DMS53 (cell line): Measurements from ENCODE around the gene TOLLIP.
A peak's percentile ranks its signal among the peaks of the same experiment; 100 is the strongest.

Source experiments
- DNase-seq: peaks from one replicate; lab custom pipeline; 2025; lab: John Stamatoyannopoulos, UW

The TOLLIP gene

DNA sequence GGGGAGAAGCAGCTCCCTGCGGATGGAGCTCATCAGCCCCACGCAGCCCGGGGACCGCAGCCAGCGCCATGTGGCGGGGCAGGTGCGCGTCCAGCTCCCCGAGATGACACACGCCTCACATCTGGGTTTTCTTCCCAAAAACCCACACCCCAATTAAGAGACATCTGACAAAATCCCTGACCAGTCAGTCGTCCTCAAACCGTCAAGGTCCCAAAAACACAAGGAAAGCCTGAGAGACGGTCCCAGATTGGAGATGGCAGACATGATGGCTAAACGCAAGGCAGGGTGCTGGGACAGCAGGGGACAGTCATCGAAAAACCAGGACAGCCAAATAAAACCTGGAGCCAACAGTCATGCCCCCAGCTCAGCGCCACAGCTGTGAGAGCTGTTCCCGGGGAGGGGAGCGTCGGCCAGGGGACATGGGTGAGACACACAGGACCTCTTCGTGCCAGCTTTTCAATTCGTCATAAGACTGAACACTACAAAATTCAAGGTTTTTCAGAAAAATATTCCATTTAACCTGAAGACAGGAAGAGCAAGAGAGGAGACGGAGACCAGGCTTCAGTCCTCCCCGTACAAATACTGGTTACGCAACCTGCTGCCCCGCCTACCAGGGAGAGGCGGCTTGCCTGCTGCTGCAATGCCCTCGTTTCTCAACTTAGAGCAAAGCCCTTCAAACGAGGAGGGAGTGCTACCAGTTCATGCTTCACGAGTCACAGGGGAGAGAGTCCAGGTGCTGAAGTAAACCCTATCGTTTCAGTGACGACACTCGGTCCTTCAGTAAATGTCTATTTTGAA lies 10.5 kb downstream of the TOLLIP start:
- peak; percentile 46 for DNase-seq

DNA sequence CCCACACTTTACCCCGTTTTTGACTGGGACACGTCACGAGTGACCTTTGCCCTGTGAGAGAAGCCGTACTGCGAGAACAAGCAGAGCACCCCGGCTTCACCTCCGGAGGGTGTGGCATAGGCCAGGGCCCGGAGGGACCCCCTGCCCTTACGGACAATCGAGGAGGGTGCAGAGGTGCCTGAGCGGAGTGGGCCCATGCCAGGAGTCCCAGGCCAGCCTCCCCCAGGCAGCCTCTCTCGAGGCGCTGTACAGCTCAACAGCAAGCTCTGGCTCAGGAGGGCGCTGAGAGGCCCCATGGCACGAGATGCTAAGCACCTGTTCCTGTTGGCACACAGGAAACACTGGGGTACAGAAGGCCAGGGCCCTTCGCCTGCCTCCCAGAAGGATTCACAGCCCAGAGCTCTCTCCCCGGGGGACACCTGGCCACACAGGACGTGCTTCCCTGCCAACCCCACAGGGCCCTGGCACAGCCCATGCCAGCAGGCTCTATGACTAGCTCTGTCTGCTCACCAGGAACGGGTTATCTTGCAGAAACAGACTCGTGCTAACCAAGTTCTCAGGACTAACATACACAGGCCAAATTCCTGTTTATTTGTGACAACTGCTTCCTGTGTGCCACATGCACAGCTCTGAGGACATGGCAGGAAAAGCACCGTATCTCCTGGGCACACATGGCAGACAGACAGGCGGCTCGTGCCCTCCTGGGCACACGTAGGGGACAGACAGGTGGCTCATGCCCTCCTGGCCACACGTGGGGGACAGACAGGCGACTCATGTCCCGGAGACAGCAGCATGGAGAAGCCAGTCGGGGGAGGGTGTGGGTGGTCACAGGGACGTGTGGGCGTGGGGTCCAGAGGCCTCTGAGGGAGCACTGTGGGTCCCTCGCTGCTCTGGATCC lies 11.6 kb downstream of the TOLLIP start:
- DNase-seq: no peak

GRCh38 chr11:1297011-1297575 lies 12.3 kb downstream of the TOLLIP start:
- no peak for DNase-seq

- no peak for DNase-seq
These were observed 13.1 kb downstream of the TOLLIP start for GRCh38 chr11:1296287-1296686.

- no peak for DNase-seq
These were observed 13.8 kb downstream of the TOLLIP start for GRCh38 chr11:1295591-1295990.

- no peak for DNase-seq
These were observed 14.3 kb downstream of the TOLLIP start for GRCh38 chr11:1295086-1295485.

DNA sequence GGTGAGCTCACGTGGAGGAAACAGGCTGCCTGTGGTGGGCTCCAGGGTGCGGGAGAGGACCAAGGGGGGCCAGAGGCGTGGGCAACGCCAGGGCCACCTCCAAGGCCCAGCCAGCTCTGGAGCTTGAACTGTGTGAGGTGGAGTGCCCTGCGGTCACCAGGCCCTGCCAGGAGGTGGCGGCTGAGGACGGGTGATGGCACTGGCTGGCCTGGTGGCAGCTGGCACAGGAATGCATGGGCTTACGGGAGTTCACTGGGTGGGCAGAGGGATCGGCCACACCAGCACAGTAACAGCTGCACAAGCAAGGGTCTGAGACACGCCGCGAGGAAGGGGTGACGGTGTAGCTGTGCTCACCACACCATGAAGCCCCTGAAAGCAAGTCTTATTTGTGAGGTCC lies 15.8 kb downstream of the TOLLIP start:
- DNase-seq: peak; percentile 59

GRCh38 chr11:1292644-1293618 lies 16.5 kb downstream of the TOLLIP start:
- no peak for DNase-seq

DNA sequence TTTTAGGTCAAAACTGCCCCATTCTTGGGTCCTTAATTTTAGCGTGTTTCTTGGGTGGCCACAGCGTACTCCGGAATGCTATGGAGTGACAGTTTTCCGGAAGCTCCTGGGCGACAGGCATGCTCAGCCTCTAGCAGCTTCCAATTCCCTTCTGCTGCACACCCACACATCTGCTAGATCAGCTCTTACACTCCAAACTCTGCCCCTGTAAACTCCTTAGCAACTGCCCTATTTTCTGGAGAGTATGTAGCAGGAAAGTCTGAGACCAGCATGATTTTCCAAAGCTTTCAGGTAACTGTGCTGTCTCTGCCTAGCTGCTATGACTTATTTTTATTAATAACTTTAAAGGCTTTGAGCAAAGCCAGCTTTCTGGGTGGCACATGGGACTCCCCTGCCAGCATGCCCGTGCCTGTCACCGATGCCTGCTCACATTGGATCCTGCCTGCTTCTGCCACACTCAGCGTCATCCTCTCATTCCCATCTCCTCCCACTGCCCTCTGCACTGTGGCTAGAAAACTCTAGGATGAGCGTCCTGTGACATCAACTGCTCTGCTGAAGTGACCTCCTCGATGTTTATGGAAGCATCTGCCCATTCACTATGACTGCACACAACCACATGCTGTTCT lies 17.3 kb downstream of the TOLLIP start:
- DNase-seq: no peak

GRCh38 chr11:1291295-1292017 lies 18.0 kb downstream of the TOLLIP start:
- DNase-seq: no peak

DNA sequence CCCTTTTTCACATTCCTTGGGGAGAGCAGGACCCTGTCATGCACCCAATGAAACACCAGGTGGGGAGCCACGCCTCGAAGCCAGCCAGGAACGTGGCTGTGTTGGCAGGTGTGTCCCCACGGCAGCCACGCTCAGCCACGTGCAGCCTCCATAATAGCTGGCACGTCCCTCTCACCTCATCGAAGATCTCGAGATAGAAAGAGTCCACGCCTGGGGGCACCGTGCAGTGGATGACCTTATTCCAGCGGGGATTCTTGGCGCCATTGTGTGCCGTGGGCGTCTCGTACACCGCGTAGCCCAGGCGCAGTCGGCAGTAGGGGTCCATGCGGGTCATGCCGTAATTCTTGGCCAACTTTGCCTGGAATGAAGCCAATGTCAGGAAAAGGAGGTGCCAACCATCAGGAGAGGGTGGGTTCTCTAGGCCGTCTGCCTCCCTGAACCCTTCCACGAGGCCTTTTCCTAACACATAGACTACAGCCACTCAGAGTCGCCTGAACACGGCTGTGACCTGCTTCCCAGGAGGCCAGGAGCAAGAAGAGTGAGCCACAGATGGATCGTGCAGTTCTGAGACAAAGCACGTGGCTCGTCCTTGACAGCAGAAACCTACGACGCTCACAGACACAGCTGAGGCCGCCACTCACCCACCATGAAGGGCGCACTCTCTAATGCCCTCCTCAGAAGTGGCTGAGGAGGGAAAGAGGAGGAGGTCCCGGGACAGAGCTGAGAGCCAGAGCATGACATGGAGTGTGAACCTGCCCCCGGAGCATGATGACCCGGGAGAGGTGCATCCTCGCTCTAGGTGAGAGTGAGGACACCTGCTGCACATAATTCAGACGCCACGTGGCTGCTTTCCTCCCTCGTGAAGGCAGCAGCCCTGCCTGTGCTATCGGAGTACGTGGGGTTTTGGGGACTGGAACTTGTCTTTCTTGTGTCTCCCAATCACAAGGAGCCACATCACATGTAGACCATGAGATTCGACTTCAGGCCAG lies 19.1 kb downstream of the TOLLIP start:
- DNase-seq: no peak

GRCh38 chr11:1289211-1289935 lies 20.1 kb downstream of the TOLLIP start:
- DNase-seq: no peak

- DNase-seq: no peak
These were observed 20.8 kb downstream of the TOLLIP start for GRCh38 chr11:1288426-1289151.

- no peak for DNase-seq
These were observed 21.5 kb downstream of the TOLLIP start for GRCh38 chr11:1287928-1288327.

DNA sequence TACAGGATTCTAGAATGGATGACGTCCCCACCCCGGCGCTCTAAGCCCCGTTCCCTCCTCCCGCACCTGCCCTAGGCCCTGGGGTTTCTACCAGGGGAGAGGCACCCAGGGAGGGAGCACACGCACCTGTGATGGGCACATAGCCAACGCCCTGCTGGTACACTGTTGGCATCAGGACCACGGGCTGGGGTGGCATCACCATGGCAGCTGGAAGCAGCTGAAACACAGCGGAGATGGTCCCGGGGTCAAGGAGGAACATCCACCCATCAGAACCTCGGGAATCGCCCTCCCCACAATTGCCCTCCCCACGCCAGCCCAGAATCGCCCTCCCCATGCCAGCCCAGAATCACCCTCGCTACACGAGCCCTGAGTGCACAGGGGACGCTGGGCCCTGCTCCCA lies 23.6 kb downstream of the TOLLIP start:
- DNase-seq: no peak

DNA sequence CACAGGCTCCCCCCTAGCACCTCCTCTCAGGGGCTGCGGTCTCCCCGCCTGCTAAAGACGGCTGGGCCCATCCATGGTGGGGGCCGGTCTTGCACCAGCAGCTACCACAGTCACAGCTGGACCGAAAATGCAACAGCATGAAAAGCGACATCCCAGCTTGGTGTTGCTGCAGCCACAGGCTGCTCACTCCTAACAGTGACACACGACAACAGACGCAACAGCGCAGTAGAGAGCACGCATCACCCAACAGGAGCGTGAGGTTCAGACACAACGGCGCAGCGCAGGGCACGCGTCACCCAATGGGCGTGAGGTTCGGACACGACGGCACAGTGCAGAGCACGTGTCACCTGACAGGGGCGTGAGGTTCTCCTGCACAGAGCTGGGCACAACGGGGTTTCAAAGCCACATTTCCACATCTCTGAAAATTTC lies 24.1 kb downstream of the TOLLIP start:
- DNase-seq: no peak

DNA sequence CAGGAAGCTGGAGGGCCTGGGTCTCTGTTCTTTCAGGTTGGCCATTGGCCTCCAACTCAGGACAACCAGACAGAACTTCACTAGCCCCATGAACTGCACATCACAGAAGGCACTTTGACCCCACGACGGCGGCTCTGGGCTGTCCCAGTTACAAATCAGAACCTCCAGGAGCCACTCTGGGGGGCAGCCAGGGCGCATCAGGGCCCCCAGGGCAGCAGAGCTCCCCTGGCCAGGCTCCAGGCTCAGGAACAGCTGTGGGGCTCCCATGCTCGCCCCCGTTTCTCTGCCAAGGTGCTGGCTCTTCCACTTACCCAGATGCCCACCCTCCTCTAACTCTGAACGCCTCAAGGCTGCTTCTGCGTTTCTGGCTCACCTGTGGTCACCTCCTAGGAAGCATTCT lies 25.5 kb downstream of the TOLLIP start:
- DNase-seq: no peak

- DNase-seq: no peak
These were observed 26.3 kb downstream of the TOLLIP start for GRCh38 chr11:1283091-1283511.
